Measurements from ENCODE around the gene DDX6. TPM values are rescaled to one million over a fixed set of nuclear protein-coding genes. Genes with fewer than 3 reads are reported as not detected.

DDX6 gene
- total and polyA plus RNA-seq, 9 of the 15 experiments (the other 6 are each of a cell fraction or from before 2014, with no cell fraction given) = 10.0 to 102 (median 58.2) TPM

DNA sequence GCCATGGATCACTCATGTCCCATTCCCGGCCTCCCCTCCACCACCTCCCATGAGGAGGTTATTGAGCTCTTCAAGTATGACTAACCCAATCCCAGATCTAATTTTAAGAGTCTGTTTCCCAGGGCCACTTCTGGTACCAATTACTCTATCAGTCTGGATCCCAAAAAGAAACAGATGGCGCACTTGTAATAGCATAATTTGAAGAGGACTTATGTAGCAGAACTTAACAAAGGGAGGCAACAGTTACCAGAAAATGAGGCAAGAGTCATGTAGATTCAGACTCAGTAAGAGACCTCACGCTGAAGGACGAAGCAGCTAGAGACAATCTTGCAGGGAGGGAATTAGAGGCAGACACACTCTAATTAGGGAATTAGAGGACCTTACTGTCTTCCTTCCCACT, 46.9 kb downstream of the DDX6 start:
- in situ Hi-C loops (cut with MboI) (no loop called here), intact Hi-C loops (cut with micrococcal nuclease) (no loop called here)
- Histone ChIP-seq H3K9me3 (replicated peaks; ENCODE audit: control insufficient read depth, insufficient read depth, low read depth, low read length) (no peaks in the 10 kb centered on the region), H3K36me3 (ENCODE audit: control insufficient read depth, insufficient read depth, low read length) (peaks cover 4% of the 10 kb centered on the region; the same call in 2 of the 3 replicates), H3K9ac (ENCODE audit: insufficient read depth in 1 of 2, low read depth in 2 of 2, low read length in 2 of 2) (no peak overlapping the region), H3K79me2 (ENCODE audit: control insufficient read depth, insufficient read depth, low read length) (no peaks in the 10 kb centered on the region), H4K20me1 (replicated peaks; ENCODE audit: control insufficient read depth, insufficient read depth, low read length) (0 out of 2 replicates have a peak, but pooled peaks cover 6% of the 10 kb centered on the region), H3K4me1 (replicated peaks in 1 of 2; ENCODE audit: control insufficient read depth in 2 of 2, insufficient read depth in 2 of 2, low read length in 2 of 2) (peaks cover 0 to 29% of the 10 kb centered on the region in 2 experiments; a peak in 3 of 5 replicates), H3K27ac (ENCODE audit: extremely low read depth, low read depth, low read length) (no peak overlapping the region), H3K9me1 (ENCODE audit: control insufficient read depth, insufficient read depth, low read length) (no peaks in the 10 kb centered on the region), H3K27me3 (ENCODE audit: control insufficient read depth in 2 of 2, insufficient read depth in 2 of 2, low read length in 2 of 2) (no peaks in the 10 kb centered on the region), H3K4me2 (ENCODE audit: insufficient read depth, low read length) (no peak overlapping the region), H2AFZ (ENCODE audit: low read depth, low read length) (no peak overlapping the region), H3K4me3 (no peak overlapping the region)
- no peak for DNase-seq (ENCODE audit: extremely low read depth in 1 of 4, low spot score in 3 of 4)
- no peak for TF ChIP-seq BCL6 (CRISPR knock-in tag; IDR thresholded peaks at IDR 0.05)
- TF ChIP-seq, protein P1, sequence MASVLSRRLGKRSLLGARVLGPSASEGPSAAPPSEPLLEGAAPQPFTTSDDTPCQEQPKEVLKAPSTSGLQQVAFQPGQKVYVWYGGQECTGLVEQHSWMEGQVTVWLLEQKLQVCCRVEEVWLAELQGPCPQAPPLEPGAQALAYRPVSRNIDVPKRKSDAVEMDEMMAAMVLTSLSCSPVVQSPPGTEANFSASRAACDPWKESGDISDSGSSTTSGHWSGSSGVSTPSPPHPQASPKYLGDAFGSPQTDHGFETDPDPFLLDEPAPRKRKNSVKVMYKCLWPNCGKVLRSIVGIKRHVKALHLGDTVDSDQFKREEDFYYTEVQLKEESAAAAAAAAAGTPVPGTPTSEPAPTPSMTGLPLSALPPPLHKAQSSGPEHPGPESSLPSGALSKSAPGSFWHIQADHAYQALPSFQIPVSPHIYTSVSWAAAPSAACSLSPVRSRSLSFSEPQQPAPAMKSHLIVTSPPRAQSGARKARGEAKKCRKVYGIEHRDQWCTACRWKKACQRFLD (CRISPR knock-in tag; IDR thresholded peaks at IDR 0.05) = no peak
- TF ChIP-seq NCOA4 (IDR thresholded peaks at IDR 0.05; ENCODE audit: partially characterized antibody) = no peak
- no peak for TF ChIP-seq DNMT1 (IDR thresholded peaks at IDR 0.05)
- TF ChIP-seq CGGBP1 (CRISPR knock-in tag; IDR thresholded peaks at IDR 0.05) = no peak
- no peak for TF ChIP-seq HMGN3 (IDR thresholded peaks at IDR 0.05; ENCODE audit: borderline replicate concordance, extremely low read depth, insufficient read length, low read depth, low read length)
- TF ChIP-seq ZC3H11A (IDR thresholded peaks at IDR 0.05; ENCODE audit: low read depth, low read length) = no peak
- TF ChIP-seq HDAC1 (IDR thresholded peaks at IDR 0.05) = no peak
- no peak for TF ChIP-seq ZBTB17 (CRISPR knock-in tag; IDR thresholded peaks at IDR 0.05)
- no peak for TF ChIP-seq DPF2 (IDR thresholded peaks at IDR 0.05)
- no peak for TF ChIP-seq CHD1 (IDR thresholded peaks at IDR 0.05; ENCODE audit: low read length)
- TF ChIP-seq TARDBP (IDR thresholded peaks at IDR 0.05) = no peak
- TF ChIP-seq KAT2B (IDR thresholded peaks at IDR 0.05; ENCODE audit: low read depth, low read length) = no peak
- TF ChIP-seq KAT7 (CRISPR knock-in tag; IDR thresholded peaks at IDR 0.05; ENCODE audit: borderline replicate concordance) = no peak
- no peak for TF ChIP-seq TCFL5 (CRISPR knock-in tag; conservative IDR thresholded peaks at IDR 0.05)
- TF ChIP-seq NFE2L1 (tag; IDR thresholded peaks at IDR 0.05; ENCODE audit: borderline replicate concordance, low read depth) = no peak
- TF ChIP-seq TCF7 (IDR thresholded peaks at IDR 0.05; ENCODE audit: borderline replicate concordance) = no peak
- no peak for TF ChIP-seq RBM22 (IDR thresholded peaks at IDR 0.05; ENCODE audit: low read depth, low read length, poor library complexity, severe bottlenecking)
- TF ChIP-seq NRF1 (conservative IDR thresholded peaks at IDR 0.05 in 1 of 2, IDR thresholded peaks at IDR 0.05 in 1 of 2) = no peak
- TF ChIP-seq, protein P2, sequence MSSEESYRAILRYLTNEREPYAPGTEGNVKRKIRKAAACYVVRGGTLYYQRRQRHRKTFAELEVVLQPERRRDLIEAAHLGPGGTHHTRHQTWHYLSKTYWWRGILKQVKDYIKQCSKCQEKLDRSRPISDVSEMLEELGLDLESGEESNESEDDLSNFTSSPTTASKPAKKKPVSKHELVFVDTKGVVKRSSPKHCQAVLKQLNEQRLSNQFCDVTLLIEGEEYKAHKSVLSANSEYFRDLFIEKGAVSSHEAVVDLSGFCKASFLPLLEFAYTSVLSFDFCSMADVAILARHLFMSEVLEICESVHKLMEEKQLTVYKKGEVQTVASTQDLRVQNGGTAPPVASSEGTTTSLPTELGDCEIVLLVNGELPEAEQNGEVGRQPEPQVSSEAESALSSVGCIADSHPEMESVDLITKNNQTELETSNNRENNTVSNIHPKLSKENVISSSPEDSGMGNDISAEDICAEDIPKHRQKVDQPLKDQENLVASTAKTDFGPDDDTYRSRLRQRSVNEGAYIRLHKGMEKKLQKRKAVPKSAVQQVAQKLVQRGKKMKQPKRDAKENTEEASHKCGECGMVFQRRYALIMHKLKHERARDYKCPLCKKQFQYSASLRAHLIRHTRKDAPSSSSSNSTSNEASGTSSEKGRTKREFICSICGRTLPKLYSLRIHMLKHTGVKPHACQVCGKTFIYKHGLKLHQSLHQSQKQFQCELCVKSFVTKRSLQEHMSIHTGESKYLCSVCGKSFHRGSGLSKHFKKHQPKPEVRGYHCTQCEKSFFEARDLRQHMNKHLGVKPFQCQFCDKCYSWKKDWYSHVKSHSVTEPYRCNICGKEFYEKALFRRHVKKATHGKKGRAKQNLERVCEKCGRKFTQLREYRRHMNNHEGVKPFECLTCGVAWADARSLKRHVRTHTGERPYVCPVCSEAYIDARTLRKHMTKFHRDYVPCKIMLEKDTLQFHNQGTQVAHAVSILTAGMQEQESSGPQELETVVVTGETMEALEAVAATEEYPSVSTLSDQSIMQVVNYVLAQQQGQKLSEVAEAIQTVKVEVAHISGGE (CRISPR knock-in tag; IDR thresholded peaks at IDR 0.05) = no peak
- BruUV-seq (replicated peaks) = no TSS peak
- whole genome bisulfite sequencing (ENCODE audit: insufficient coverage, low coverage, missing lambda C conversion rate) = 61% methylated on average over 4 of the region's 4 CpGs
- POLR2A ChIA-PET = no interaction called here
- ATAC-seq = no peak
- no peak for FAIRE-seq
- CTCF ChIA-PET (ENCODE audit: low intra/inter-chr PET ratio) = no interaction called here

All from K562 (cell line).